Mammary epithelial cell (primary cell): Measurements from ENCODE around the gene CABP1.

Experiments
- EZH2 ChIP-seq: IDR thresholded peaks from 2 replicates; pipeline ENCODE4 v1.6.1; 2012; ENCODE audit warnings: low read length, inconsistent platforms, borderline replicate concordance
- TF ChIP-seq, protein P1 (sequence below), 2 donors: IDR thresholded peaks in 1 of 2; conservative IDR thresholded peaks in 1 of 2; 2 replicates each; pipeline ENCODE4 v1.5.1; 2011 to 2012; ENCODE audit warnings: inconsistent platforms in 2 of 2, low read length in 2 of 2, mild to moderate bottlenecking in 2 of 2, control low read depth in 1 of 2, low read depth in 1 of 2; ENCODE audit not compliant: insufficient read depth in 1 of 2; ENCODE audit errors: extremely low read depth in 1 of 2

DNA sequence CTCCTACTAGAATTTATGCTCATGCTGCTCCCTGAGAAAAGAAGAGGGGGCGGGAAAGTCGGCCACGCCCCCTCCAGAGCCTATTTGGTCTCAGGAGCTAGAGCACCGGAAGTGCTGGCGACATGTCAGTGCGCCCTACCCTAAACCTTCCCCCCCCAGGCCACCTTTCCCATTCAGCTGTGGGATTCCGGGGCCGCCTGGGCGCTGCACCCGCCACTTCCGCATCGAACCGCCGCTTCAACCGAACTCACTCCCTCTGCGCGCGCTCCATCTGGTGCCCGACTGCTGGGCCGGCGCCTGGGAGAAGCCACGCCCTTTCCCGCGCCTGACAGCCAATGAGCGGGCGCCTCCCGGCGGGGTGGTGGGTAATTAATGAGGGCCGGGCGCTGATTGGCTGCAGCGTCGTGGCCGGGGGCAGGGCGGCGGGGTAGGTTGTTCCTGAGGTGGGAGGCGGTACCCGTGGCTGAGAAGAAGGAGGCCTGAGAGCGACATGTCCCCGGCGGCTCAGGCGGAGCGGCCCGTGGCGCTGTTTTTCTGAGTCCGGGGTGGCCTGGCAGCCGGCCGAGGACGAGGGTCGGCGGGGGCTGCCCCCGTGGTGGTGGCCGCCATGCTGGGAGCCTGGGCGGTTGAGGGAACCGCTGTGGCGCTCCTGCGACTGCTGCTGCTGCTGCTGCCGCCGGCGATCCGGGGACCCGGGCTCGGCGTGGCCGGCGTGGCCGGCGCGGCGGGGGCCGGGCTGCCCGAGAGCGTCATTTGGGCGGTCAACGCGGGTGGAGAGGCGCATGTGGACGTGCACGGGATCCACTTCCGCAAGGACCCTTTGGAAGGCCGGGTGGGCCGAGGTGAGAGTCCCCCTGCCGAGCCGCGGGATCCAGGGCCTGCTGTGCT, 46.5 kb downstream of the CABP1 start, which contains the start of gene MLEC:
- TF ChIP-seq, protein P1, sequence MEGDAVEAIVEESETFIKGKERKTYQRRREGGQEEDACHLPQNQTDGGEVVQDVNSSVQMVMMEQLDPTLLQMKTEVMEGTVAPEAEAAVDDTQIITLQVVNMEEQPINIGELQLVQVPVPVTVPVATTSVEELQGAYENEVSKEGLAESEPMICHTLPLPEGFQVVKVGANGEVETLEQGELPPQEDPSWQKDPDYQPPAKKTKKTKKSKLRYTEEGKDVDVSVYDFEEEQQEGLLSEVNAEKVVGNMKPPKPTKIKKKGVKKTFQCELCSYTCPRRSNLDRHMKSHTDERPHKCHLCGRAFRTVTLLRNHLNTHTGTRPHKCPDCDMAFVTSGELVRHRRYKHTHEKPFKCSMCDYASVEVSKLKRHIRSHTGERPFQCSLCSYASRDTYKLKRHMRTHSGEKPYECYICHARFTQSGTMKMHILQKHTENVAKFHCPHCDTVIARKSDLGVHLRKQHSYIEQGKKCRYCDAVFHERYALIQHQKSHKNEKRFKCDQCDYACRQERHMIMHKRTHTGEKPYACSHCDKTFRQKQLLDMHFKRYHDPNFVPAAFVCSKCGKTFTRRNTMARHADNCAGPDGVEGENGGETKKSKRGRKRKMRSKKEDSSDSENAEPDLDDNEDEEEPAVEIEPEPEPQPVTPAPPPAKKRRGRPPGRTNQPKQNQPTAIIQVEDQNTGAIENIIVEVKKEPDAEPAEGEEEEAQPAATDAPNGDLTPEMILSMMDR (conservative IDR thresholded peaks at IDR 0.05 in 1 of 2, IDR thresholded peaks at IDR 0.05 in 1 of 2; ENCODE audit: extremely low read depth in 1 of 2, insufficient read depth in 1 of 2, low read depth in 1 of 2, low read length in 2 of 2) = peak in 1 of 2 donors; percentile 24
- TF ChIP-seq EZH2 = no peak
